T follicular helper cell (primary cell): Measurements from ENCODE around the gene HRC.
"Not testable (repeated sequence)": the region's sequence is repeated elsewhere in the genome, so short reads cannot be mapped to it uniquely, and the experiment has no call there.

Experiments used
- DNase-seq: peaks from one replicate; pipeline ENCODE4 v3.0.0-alpha.2; 2020; ENCODE audit warnings: low read depth
- total RNA-seq, 2 experiments: gene quantifications; one replicate each; lab custom pipeline; 2026; lab: John Stamatoyannopoulos, UW

The HRC gene
- 0 reads per million in 2 experiments for total RNA-seq

GRCh38 chr19:49155005-49155819, at the start of gene HRC:
Gene HRC (minus strand): TSS chr19:49155396. CDS start chr19:49155237, 159 bp downstream.
- DNase-seq: no peak

- no peak for DNase-seq
Observed at GRCh38 chr19:49201042-49201441, 45.8 kb upstream of the HRC start.

GRCh38 chr19:49200238-49200862, 45.2 kb upstream of the HRC start:
- DNase-seq: no peak

GRCh38 chr19:49196527-49197240, 41.5 kb upstream of the HRC start:
- no peak for DNase-seq

GRCh38 chr19:49194408-49194807, 39.2 kb upstream of the HRC start:
- no peak for DNase-seq

- DNase-seq: no peak
Observed at GRCh38 chr19:49193822-49194394, 38.7 kb upstream of the HRC start.

GRCh38 chr19:49190781-49191180, 35.6 kb upstream of the HRC start:
- no peak for DNase-seq

GRCh38 chr19:49189259-49189658, 34.1 kb upstream of the HRC start:
- DNase-seq: no peak

GRCh38 chr19:49188626-49189200, 33.5 kb upstream of the HRC start:
- no peak for DNase-seq

GRCh38 chr19:49186108-49186507, 30.9 kb upstream of the HRC start:
- DNase-seq: no peak

GRCh38 chr19:49182848-49183375, 27.7 kb upstream of the HRC start:
- DNase-seq: no peak

- not testable (repeated sequence) for DNase-seq
Observed at GRCh38 chr19:49182010-49182847, 27.0 kb upstream of the HRC start.

- no peak for DNase-seq
Observed at GRCh38 chr19:49180659-49181058, 25.5 kb upstream of the HRC start.

GRCh38 chr19:49173198-49173597, 18.0 kb upstream of the HRC start:
- DNase-seq: no peak

- no peak for DNase-seq
Observed at GRCh38 chr19:49168421-49168820, 13.2 kb upstream of the HRC start.

GRCh38 chr19:49167857-49168409, 12.7 kb upstream of the HRC start:
- no peak for DNase-seq

GRCh38 chr19:49165865-49166301, 10.7 kb upstream of the HRC start:
- no peak for DNase-seq

GRCh38 chr19:49165111-49165750, 10.0 kb upstream of the HRC start:
- DNase-seq: no peak

- DNase-seq: no peak
Observed at GRCh38 chr19:49161987-49162386, 6.8 kb upstream of the HRC start.
